Osteocyte (in vitro differentiated cells): ENCODE results near the gene CAPNS2. TPM values are rescaled to one million over a fixed set of nuclear protein-coding genes. Genes with fewer than 3 reads are reported as not detected.

ENCODE experiments used
- DNase-seq: peaks from one replicate; pipeline ENCODE4 v3.0.0; 2021; ENCODE audit warnings: mixed read lengths; ENCODE audit not compliant: unreplicated experiment; ENCODE audit errors: extremely low spot score
- H3K27ac Mint-ChIP-seq: one replicate; pipeline ENCODE4 v1.8.0; 2021; ENCODE audit warnings: mild to moderate bottlenecking, mixed read lengths; ENCODE audit not compliant: unreplicated experiment
- H3K27me3 Mint-ChIP-seq: one replicate; pipeline ENCODE4 v1.8.0; 2021; ENCODE audit warnings: mixed read lengths; ENCODE audit not compliant: unreplicated experiment
- H3K36me3 Mint-ChIP-seq: one replicate; pipeline ENCODE4 v1.8.0; 2021; ENCODE audit warnings: mixed read lengths; ENCODE audit not compliant: unreplicated experiment
- H3K4me1 Mint-ChIP-seq: one replicate; pipeline ENCODE4 v1.8.0; 2021; ENCODE audit warnings: mixed read lengths; ENCODE audit not compliant: unreplicated experiment
- H3K4me3 Mint-ChIP-seq: one replicate; pipeline ENCODE4 v1.8.0; 2021; ENCODE audit warnings: mild to moderate bottlenecking, moderate library complexity, mixed read lengths; ENCODE audit not compliant: unreplicated experiment
- H3K9me3 Mint-ChIP-seq: one replicate; pipeline ENCODE4 v1.8.0; 2021; ENCODE audit warnings: mixed read lengths; ENCODE audit not compliant: unreplicated experiment
- CTCF ChIP-seq: fragments of 200-600 bp; sonication (generic); IDR thresholded peaks from 2 replicates; pipeline ENCODE4 v1.5.0; 2021; ENCODE audit warnings: antibody characterized with exemption, mild to moderate bottlenecking, moderate library complexity
- total RNA-seq: library from RNA; stranded (reverse); gene quantifications from 2 replicates; pipeline ENCODE4 v1.2.1, GENCODE V29; 2021

CAPNS2 gene
- total RNA-seq, 1 donor from 2014 or later, result 0.35 TPM

- Mint-ChIP-seq H3K27me3 (no peaks in the 10 kb centered on the region), H3K27ac (no peak overlapping the region), H3K4me3 (no peak overlapping the region), H3K9me3 (no peaks in the 10 kb centered on the region), H3K36me3 (peaks cover 3% of the 10 kb centered on the region), H3K4me1 (peaks cover 34% of the 10 kb centered on the region)
- no peak for DNase-seq
- no peak for TF ChIP-seq CTCF
Measured at GRCh38 chr16:55570159-55570558, 3.7 kb downstream of the CAPNS2 start.

GRCh38 chr16:55571191-55571897 is 4.9 kb downstream of the CAPNS2 start:
- Mint-ChIP-seq H3K27ac (no peak overlapping the region), H3K4me1 (peaks cover 34% of the 10 kb centered on the region), H3K27me3 (no peaks in the 10 kb centered on the region), H3K4me3 (no peak overlapping the region), H3K9me3 (no peaks in the 10 kb centered on the region), H3K36me3 (peaks cover 3% of the 10 kb centered on the region)
- DNase-seq, result no peak
- no peak for TF ChIP-seq CTCF

GRCh38 chr16:55572439-55572838 is 6.0 kb downstream of the CAPNS2 start:
- Mint-ChIP-seq H3K36me3 (no peaks in the 10 kb centered on the region), H3K27me3 (no peaks in the 10 kb centered on the region), H3K4me1 (peaks cover 28% of the 10 kb centered on the region), H3K27ac (no peak overlapping the region), H3K9me3 (no peaks in the 10 kb centered on the region), H3K4me3 (no peak overlapping the region)
- no peak for TF ChIP-seq CTCF
- DNase-seq, result no peak

GRCh38 chr16:55574811-55575210 is 8.3 kb downstream of the CAPNS2 start:
- no peak overlapping the region for H3K27ac Mint-ChIP-seq
- H3K36me3 Mint-ChIP-seq, result no peaks in the 10 kb centered on the region
- no peak for TF ChIP-seq CTCF
- no peaks in the 10 kb centered on the region for H3K27me3 Mint-ChIP-seq
- no peak for DNase-seq
- H3K4me1 Mint-ChIP-seq, result peaks cover 5% of the 10 kb centered on the region
- H3K4me3 Mint-ChIP-seq, result no peak overlapping the region
- no peaks in the 10 kb centered on the region for H3K9me3 Mint-ChIP-seq

GRCh38 chr16:55575496-55575895 is 9.0 kb downstream of the CAPNS2 start:
- no peak for DNase-seq
- Mint-ChIP-seq H3K27ac (no peak overlapping the region), H3K9me3 (no peaks in the 10 kb centered on the region), H3K36me3 (peaks cover 2% of the 10 kb centered on the region), H3K4me1 (peaks cover 5% of the 10 kb centered on the region), H3K4me3 (no peak overlapping the region), H3K27me3 (no peaks in the 10 kb centered on the region)
- no peak for TF ChIP-seq CTCF
